HG02970 (cell line): ENCODE results near the gene ATN1.
"Not testable (repeated sequence)": the region's sequence is repeated elsewhere in the genome, so short reads cannot be mapped to it uniquely, and the experiment has no call there.

ENCODE experiments used
- ATAC-seq: cut with Tn5 transposase; IDR thresholded peaks from one replicate; pipeline ENCODE4 v1.9.1; 2021; ENCODE audit warnings: mild to moderate bottlenecking, moderate library complexity, moderate number of reproducible peaks; ENCODE audit not compliant: unreplicated experiment, low FRiP score

The ATN1 gene

DNA sequence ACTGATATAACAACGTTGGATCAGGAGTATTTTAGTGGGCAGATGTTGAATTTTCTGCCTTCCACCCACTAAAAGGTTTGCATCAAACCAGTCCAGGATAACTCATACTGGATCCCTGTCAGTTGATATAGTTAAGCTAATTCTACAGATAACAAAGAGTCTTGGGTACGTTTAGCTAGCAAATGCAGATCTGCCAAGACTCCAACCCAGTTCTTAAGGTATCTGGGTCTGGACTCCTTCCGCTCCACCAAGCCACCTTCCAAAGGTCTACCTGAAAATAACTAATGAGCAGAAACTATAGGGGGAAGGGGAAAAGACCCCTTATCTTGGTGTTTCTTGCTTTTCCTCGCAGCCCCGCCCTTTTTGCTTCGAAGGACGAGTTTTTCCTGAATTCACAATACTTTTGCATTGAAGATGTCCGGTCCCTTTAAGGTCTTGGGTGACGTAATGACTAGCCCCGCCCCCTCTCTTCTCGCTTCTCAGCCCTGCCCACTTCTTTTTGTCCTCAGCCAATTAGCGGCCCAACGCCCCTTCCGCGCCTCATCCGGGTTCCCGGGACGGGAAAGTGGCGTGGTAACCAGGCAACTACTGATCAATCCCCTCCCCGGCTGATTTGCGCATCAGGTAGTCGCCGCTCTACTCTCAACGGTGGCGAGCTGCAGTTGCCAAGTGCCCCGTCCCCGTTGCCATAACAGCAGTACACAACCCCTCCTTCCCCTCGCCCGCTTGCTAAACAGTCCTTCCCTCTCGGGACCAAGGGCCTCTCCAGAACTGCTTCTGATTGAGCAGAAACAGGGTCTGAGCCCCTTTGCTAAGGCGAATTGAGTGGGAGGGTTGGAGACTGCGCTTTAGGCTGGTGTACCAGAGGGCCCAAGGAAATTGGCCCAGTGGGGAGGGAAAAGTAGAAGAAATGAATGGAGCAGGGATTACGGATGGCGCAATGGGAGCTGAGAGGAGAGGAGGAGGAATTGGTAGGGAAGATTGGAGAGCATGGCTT is 23.2 kb upstream of the ATN1 start, which contains the start of gene LRRC23:
LRRC23 (plus strand) TSS at position 543 of the 997 bp plus-strand sequence. CDS start 812 bp downstream, outside the sequence.
- peak; percentile 93 for ATAC-seq

GRCh38 chr12:6905414-6906040 is 22.2 kb upstream of the ATN1 start:
- ATAC-seq: no peak

- not testable (repeated sequence) for ATAC-seq
Observed at GRCh38 chr12:6908141-6908540, 19.6 kb upstream of the ATN1 start.

GRCh38 chr12:6909421-6910145 is 18.2 kb upstream of the ATN1 start:
- ATAC-seq: no peak

DNA sequence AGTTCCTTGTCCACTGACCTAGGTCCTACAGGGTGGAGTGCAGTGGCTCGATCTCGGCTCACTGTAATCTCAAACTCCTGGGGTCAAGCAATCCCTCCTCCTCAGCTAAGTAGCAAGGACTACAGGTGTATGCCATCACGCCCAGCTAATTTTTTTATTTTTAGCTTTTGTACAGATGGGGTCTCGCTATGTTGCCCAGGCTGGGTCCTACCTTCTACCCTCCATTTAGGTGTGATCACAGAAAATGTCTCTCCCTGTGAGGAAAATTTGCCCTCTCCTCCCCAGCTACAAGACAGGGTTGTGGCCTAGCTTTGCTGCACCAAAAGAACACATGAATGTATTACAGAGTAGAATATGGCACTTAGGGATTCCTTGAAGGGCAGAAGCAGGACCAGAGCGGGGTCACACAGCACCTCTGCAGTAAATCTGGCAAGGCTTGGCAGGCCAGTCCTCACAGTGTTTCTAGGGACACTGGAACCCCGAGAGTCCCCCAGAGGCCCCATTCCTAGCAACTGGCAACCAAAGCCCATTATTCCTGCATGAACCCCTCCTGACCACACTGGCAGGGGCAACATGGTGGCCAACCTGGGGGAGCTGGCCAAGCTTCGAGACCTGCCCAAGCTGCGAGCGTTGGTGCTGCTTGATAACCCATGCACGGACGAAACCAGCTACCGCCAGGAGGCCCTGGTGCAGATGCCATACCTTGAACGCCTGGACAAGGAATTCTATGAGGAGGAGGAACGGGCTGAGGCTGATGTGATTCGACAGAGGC is 15.4 kb upstream of the ATN1 start:
- ATAC-seq: no peak

GRCh38 chr12:6914246-6914946 is 13.4 kb upstream of the ATN1 start, which contains the start of gene ENO2:
Gene ENO2, plus strand, starts transcription at chr12:6914580. Its CDS starts 1,253 bp downstream, at chr12:6915833.
- no peak for ATAC-seq

GRCh38 chr12:6914947-6915788 is 12.6 kb upstream of the ATN1 start:
- no peak for ATAC-seq

DNA sequence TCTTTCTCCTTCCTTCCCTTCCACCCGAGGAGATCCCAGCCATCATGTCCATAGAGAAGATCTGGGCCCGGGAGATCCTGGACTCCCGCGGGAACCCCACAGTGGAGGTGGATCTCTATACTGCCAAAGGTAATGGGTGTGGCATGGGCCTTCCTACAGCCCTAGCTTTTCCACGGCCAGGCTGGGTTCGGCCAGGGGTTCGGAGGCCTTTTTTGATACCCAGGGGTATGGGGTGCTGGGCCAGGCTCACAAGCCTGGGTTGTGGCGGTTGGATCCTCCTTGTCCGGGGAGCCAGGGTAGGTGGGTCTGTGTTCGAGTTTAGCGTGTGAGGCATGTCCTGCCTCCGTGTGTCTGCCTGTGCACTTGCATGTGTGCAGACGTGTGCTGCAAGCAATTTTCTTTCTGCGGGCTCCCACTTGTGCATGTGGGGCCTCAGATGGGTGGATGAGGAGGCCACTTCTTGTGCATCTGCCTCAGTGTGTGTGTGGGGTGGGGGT is 11.9 kb upstream of the ATN1 start:
- no peak for ATAC-seq

- no peak for ATAC-seq
Observed at GRCh38 chr12:6916426-6917200, 11.1 kb upstream of the ATN1 start.

GRCh38 chr12:6917491-6918231 is 10.1 kb upstream of the ATN1 start:
- ATAC-seq: no peak

GRCh38 chr12:6919588-6919987 is 8.2 kb upstream of the ATN1 start:
- ATAC-seq: no peak

DNA sequence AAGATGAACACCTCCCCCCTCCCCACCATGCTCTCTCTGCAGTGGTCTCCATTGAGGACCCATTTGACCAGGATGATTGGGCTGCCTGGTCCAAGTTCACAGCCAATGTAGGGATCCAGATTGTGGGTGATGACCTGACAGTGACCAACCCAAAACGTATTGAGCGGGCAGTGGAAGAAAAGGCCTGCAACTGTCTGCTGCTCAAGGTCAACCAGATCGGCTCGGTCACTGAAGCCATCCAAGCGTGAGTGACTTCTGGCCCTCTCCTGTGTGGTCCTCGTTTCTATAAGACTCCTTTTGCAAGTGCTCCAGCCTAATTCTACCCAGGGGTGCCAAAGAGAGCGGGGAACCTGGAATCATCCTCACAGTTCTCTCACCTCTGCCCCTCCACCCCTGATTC is 6.2 kb upstream of the ATN1 start:
- no peak for ATAC-seq

GRCh38 chr12:6921996-6922946 is 5.5 kb upstream of the ATN1 start:
- ATAC-seq: no peak

- no peak for ATAC-seq
Observed at GRCh38 chr12:6923003-6923732, 4.6 kb upstream of the ATN1 start.

- no peak for ATAC-seq
Observed at GRCh38 chr12:6923851-6924250, 3.9 kb upstream of the ATN1 start.
